Nephron (organoid): ENCODE measurements around the gene DUSP21.

ENCODE experiments used
- H3K27ac Mint-ChIP-seq, 3 experiments: 2 replicates each; pipeline ENCODE4 v1.8.0; 2020; ENCODE audit warnings: mixed read lengths in 3 of 3, mild to moderate bottlenecking in 2 of 3, moderate library complexity in 1 of 3
- H3K27me3 Mint-ChIP-seq: 2 replicates; pipeline ENCODE4 v1.8.0; 2021; ENCODE audit warnings: low read depth, mild to moderate bottlenecking, moderate library complexity, mixed read lengths
- H3K36me3 Mint-ChIP-seq: 2 replicates; pipeline ENCODE4 v1.8.0; 2020; ENCODE audit warnings: low read depth, mixed read lengths
- H3K4me1 Mint-ChIP-seq: 2 replicates; pipeline ENCODE4 v1.8.0; 2020; ENCODE audit warnings: mixed read lengths
- H3K4me3 Mint-ChIP-seq, 3 experiments: 2 replicates each; pipeline ENCODE4 v1.8.0; 2020; ENCODE audit warnings: mild to moderate bottlenecking in 3 of 3, mixed read lengths in 3 of 3, moderate library complexity in 2 of 3
- H3K9me3 Mint-ChIP-seq: 2 replicates; pipeline ENCODE4 v1.8.0; 2020; ENCODE audit warnings: mixed read lengths
- TF ChIP-seq, protein P1 (sequence below), 3 experiments: fragments of 200-600 bp; sonication (generic); IDR thresholded peaks; one replicate each; pipeline ENCODE4 v1.5.0; 2021; ENCODE audit warnings: antibody characterized with exemption in 3 of 3; ENCODE audit not compliant: unreplicated experiment in 3 of 3

DUSP21 gene

GRCh38 chrX:44843753-44844152 is at the start of gene DUSP21:
Gene DUSP21 (plus strand): TSS chrX:44844021. CDS start chrX:44844133, 112 bp downstream.
- TF ChIP-seq, protein P1, sequence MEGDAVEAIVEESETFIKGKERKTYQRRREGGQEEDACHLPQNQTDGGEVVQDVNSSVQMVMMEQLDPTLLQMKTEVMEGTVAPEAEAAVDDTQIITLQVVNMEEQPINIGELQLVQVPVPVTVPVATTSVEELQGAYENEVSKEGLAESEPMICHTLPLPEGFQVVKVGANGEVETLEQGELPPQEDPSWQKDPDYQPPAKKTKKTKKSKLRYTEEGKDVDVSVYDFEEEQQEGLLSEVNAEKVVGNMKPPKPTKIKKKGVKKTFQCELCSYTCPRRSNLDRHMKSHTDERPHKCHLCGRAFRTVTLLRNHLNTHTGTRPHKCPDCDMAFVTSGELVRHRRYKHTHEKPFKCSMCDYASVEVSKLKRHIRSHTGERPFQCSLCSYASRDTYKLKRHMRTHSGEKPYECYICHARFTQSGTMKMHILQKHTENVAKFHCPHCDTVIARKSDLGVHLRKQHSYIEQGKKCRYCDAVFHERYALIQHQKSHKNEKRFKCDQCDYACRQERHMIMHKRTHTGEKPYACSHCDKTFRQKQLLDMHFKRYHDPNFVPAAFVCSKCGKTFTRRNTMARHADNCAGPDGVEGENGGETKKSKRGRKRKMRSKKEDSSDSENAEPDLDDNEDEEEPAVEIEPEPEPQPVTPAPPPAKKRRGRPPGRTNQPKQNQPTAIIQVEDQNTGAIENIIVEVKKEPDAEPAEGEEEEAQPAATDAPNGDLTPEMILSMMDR (IDR thresholded peaks at IDR 0.05; ENCODE audit: unreplicated experiment in 3 of 3) = no peak
- no peaks in the 10 kb centered on the region for H3K27me3 Mint-ChIP-seq

DNA sequence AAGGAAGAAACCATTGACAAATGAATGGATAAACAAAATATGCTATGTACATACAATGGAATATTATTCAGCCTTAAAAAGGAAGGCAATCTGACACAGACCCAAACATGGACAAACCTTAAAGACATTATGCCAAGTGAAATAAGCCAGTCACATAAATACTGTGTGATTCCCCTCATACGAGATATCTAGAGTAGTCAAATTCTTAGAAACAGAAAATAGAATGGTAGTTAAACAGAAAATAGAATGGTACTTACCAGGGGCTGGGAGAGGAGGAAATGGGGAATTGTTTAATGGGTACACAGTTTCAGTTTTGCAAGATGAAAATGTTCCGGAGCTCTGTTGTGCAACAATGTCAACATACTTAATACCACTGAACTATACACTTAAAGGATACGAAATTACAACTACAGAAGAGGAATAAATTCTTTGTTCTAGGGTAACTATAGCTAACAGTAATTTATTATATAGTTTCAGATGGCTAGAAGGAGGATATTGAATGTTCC is 47.8 kb upstream of the DUSP21 start:
- no peaks in the 10 kb centered on the region for H3K27me3 Mint-ChIP-seq
- no peak overlapping the region for H3K27ac Mint-ChIP-seq
- no peaks in the 10 kb centered on the region for H3K36me3 Mint-ChIP-seq
- H3K4me3 Mint-ChIP-seq = no peak overlapping the region
- peaks cover 16% of the 10 kb centered on the region for H3K9me3 Mint-ChIP-seq
- no peaks in the 10 kb centered on the region for H3K4me1 Mint-ChIP-seq
- TF ChIP-seq, protein P1 (IDR thresholded peaks at IDR 0.05; ENCODE audit: unreplicated experiment in 3 of 3) = no peak

More at GRCh38 chrX:44843753-44844152, at the start of gene DUSP21:
- Mint-ChIP-seq H3K36me3 (no peaks in the 10 kb centered on the region), H3K27ac (no peak within 1 kb of the TSS), H3K4me1 (no peaks in the 10 kb centered on the region), H3K9me3 (peaks cover 12% of the 10 kb centered on the region), H3K4me3 (no peak within 1 kb of the TSS)

GRCh38 chrX:44802613-44803012 is 41.2 kb upstream of the DUSP21 start:
- H3K27ac Mint-ChIP-seq = no peak overlapping the region
- H3K4me3 Mint-ChIP-seq = no peak overlapping the region
- no peaks in the 10 kb centered on the region for H3K36me3 Mint-ChIP-seq
- H3K4me1 Mint-ChIP-seq = no peaks in the 10 kb centered on the region
- H3K27me3 Mint-ChIP-seq = no peaks in the 10 kb centered on the region
- peaks cover 9% of the 10 kb centered on the region for H3K9me3 Mint-ChIP-seq
- TF ChIP-seq, protein P1 (IDR thresholded peaks at IDR 0.05; ENCODE audit: unreplicated experiment in 3 of 3) = no peak

- Mint-ChIP-seq H3K4me1 (no peaks in the 10 kb centered on the region), H3K4me3 (no peak overlapping the region), H3K27me3 (no peaks in the 10 kb centered on the region), H3K27ac (no peak overlapping the region), H3K36me3 (no peaks in the 10 kb centered on the region), H3K9me3 (peaks cover 22% of the 10 kb centered on the region)
- TF ChIP-seq, protein P1 (IDR thresholded peaks at IDR 0.05; ENCODE audit: unreplicated experiment in 3 of 3) = no peak
Measured at GRCh38 chrX:44815681-44816080, 28.1 kb upstream of the DUSP21 start.

DNA sequence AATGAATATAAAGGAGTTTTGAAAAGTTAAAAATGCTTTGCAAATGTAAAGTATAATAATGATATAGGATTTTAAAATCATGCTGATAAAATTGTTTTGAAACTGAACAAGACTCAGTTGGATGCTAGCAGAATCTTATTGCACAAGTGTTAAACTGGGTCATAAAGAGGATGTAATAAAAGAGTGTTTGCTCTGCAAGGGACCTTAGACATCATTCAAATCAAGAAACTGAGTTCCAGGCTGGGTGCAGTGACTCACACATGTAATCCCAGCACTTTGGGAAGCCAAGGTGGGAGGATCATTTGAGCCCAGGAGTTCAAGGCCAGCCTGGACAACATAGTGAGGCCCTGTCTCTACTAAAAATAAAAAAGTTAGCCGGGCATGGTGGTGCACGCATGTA is 27.5 kb upstream of the DUSP21 start:
- no peaks in the 10 kb centered on the region for H3K4me1 Mint-ChIP-seq
- no peaks in the 10 kb centered on the region for H3K27me3 Mint-ChIP-seq
- no peak overlapping the region for H3K4me3 Mint-ChIP-seq
- H3K27ac Mint-ChIP-seq = no peak overlapping the region
- TF ChIP-seq, protein P1 (IDR thresholded peaks at IDR 0.05; ENCODE audit: unreplicated experiment in 3 of 3) = no peak
- H3K36me3 Mint-ChIP-seq = no peaks in the 10 kb centered on the region
- peaks cover 22% of the 10 kb centered on the region for H3K9me3 Mint-ChIP-seq

- Mint-ChIP-seq H3K9me3 (peaks cover 25% of the 10 kb centered on the region), H3K27ac (no peak overlapping the region), H3K27me3 (no peaks in the 10 kb centered on the region), H3K4me3 (no peak overlapping the region), H3K36me3 (no peaks in the 10 kb centered on the region), H3K4me1 (no peaks in the 10 kb centered on the region)
- TF ChIP-seq, protein P1 (IDR thresholded peaks at IDR 0.05; ENCODE audit: unreplicated experiment in 3 of 3) = no peak
Measured at GRCh38 chrX:44817029-44817428, 26.8 kb upstream of the DUSP21 start.
